Fibroblast of skin of back (primary cell): ENCODE data around the gene ATP4A.

ENCODE experiments used
- DNase-seq: peaks from one replicate; pipeline ENCODE4 v3.0.0-alpha.2; 2013

ATP4A gene

GRCh38 chr19:35524181-35524837 lies 39.1 kb downstream of the ATP4A start:
- DNase-seq: no peak

GRCh38 chr19:35522745-35523327 lies 40.6 kb downstream of the ATP4A start:
- no peak for DNase-seq

DNA sequence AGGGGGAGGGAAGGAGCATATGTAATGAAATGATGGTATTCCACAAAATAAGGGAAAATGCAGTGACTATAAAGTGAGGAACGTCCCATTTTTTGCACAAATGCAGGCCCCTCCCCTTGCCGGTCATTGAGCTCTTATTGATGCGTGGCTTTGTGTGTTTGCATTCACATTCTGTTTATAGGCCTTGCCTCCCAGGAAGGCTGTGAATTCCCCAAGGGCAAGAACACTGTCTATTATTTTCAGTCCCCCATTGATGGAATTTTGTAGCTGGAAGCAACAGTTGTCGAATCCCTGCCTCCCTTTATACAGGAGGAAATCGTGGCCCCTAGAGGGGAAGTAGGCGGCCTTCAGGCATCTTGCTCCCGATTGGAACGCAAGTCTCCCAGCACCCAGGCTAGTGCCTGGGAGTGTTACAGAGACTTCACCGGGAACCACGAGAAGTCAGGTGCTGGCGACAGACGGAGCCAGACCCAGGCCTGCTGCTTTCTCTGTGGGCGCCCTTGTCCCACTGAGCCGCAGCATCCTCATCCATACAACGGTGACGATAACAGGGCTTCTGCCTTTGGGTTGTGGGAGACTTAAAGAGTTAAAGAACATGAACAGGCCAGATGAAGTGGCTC lies 42.2 kb downstream of the ATP4A start:
- DNase-seq: peak; percentile 33

DNA sequence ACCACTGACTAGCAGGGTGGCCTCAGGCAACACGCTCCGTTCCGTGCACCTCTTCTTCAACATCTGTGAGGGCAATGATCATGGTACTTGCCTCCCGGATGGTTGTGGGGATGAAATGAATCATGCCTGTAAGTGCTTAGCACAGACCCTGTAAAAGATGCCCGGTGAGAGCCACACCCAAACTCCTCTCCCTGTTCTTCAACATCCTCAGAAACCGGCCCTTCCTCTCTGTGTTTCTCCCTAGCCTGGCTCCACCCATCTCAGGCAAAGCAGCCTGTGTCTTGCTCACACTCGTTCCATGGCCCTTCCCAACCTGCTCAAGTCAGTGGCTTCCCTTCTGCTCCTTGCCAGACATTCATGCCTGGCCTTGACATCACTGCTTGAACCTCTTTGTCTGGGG lies 44.2 kb downstream of the ATP4A start:
- DNase-seq: peak; percentile 30

GRCh38 chr19:35518313-35518712 lies 45.1 kb downstream of the ATP4A start:
- DNase-seq: peak; percentile 98

DNA sequence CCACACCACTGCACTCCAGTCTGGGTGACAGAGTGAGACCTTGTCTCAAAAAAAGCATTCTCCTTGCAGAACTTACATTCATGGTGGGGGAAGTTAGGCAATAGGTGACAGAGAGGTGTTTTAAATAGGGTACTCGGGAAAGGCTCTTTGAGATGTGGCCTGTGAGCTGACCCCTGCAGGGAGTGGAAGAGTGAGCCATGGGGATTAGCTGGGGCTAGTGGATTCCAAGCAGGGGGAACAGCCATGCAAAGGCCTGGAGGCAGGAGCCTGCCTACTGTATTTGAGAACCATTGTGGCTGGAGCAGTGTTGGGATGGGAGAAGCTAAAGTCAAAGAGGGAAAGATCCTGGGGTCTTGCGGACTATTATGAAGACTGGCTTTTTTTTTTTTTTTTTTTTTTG lies 46.1 kb downstream of the ATP4A start:
- no peak for DNase-seq

DNA sequence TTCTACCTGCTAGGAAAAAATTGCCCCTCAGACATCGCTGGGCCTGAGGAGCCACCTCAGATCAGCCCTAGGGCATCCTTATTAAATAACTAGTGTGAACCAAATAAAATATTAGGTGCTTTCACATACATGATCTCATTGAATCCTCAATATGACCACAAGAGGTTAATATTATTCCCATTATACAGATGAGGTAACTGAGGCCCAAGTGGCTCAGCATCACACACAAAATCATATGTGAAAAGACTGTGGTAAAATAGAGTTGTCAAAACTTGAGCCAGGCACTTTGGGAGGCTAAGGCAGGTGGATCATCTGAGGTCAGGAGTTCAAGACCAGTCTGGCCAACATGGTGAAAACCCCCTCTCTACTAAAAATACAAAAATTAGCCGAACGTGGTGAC lies 47.1 kb downstream of the ATP4A start:
- DNase-seq: no peak

DNA sequence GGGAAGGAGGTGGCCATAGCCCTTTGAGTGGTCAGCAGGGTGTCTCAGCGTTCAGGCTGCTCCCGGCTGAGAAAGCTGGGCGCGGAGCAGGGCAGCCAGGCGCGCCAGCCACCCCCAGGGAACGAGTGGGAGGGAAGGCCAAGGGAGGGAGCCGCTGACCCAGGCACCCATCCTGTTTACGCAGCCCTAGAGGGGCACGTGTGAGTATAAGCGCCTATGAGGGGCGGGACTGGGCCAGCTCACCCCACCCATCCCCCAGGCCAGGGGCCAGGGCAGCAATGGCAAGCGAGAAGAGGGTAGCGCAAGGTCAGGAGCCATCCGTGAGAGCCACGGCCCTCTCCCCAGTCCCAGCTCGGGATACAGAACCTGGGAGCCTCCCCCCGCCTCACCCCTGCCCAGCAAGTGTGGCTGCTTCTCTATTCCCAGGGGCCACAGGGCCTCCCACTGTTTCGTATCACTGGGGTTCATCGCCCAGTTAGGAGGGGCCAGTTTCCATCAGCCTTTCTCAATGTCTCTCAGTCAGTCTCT lies 49.1 kb downstream of the ATP4A start:
- no peak for DNase-seq

DNA sequence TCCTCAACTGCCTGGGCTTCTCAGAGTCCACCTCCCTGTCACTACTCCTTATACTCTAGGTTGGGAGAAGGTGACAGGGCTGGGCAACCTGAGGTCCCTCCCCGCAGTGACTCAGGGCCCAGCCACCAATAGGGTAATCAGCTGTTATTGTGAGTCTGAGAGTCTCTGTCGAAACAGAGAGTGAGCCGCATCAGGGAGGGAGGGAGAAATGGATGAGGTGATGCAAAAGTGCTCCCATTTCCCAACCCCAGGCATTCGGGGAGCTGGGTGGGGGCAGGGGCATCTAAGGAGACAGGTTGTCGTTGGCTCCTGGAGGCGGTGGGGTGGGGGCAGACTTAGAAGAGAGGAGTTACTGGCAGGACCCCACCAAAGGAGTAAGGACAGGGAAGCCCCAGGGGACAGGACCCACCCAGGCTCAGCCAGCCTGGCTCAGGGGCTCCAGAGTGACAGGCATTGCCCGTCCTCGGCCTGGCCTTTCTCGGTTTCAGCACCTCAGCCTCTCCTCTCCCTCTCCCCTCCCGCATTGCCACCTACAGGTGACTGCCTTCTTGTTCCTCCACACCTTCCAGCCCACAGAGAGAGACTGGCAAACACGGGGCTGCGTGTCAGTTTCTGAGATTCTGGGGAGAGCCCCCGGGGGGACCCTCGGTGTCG lies 49.7 kb downstream of the ATP4A start, which contains the start of gene DMKN:
Gene DMKN, minus strand, starts transcription at position 22 of the 654 bp plus-strand sequence. CDS start 174 bp downstream, outside the sequence.
- DNase-seq: peak; percentile 32

- no peak for DNase-seq
These were observed 50.4 kb downstream of the ATP4A start for GRCh38 chr19:35512831-35513627.

DNA sequence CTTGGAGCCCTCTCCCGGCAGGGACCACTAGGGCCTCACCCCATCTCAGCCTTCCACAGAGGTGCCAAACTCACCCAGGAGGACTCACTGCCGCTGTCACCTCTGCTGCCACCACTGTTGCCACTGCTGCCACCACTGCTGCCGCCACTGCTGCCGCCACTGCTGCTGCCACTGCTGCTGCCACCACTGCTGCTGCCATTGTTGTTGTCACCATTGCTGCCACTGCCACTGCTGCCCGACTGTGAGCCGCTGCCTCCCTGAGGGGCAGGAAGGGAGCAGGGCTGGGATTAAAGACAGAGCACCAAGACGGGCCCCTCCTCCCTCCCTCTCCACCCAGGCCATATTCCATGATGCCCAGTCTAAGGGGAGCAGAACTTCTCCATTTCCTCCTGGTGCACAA lies 52.1 kb downstream of the ATP4A start:
- DNase-seq: no peak

GRCh38 chr19:35510626-35510964 lies 52.9 kb downstream of the ATP4A start:
- no peak for DNase-seq

- peak; percentile 48 for DNase-seq
These were observed 53.4 kb downstream of the ATP4A start for GRCh38 chr19:35509861-35510625.

- no peak for DNase-seq
These were observed 54.3 kb downstream of the ATP4A start for GRCh38 chr19:35509018-35509652.

- no peak for DNase-seq
These were observed 55.3 kb downstream of the ATP4A start for GRCh38 chr19:35508129-35508528.

DNA sequence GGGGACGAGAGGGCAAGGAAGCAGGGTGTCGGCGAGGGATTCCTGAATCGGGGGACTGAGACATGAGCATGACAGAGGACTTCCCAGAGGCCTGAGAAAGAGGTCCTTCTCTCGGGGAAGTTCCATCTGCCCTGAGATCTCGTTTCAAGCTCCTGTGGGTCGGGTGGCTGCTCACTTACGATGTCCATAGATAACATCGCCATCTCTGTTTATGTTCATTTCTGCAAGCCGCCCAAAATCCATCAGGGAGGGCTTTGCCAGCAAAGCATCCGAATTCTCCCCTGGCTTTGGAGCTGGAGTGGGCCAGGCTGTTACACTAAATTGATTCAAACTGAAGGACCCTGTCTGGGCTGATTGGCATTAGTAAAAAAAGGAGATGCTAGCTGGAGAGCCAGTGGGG lies 55.9 kb downstream of the ATP4A start:
- no peak for DNase-seq

DNA sequence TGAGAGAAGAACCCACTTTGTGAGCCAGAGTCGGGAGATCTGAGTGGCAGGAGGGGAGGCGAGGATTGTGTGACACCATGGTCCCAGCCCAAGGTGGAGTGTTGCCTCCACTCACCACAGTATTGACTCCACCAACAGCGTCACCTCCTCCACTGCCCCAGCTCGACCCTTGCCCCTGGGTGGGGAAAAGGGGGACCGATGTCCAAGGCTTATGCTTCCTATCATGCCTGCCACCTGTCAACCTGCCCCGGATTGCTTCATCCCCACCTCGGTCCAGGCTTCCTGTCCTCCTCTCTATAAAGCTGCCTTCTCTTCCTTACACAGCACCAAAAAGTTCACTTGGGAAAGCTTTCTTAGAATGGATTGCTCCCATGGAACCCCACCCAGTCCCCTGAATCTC lies 57.4 kb downstream of the ATP4A start:
- no peak for DNase-seq

DNA sequence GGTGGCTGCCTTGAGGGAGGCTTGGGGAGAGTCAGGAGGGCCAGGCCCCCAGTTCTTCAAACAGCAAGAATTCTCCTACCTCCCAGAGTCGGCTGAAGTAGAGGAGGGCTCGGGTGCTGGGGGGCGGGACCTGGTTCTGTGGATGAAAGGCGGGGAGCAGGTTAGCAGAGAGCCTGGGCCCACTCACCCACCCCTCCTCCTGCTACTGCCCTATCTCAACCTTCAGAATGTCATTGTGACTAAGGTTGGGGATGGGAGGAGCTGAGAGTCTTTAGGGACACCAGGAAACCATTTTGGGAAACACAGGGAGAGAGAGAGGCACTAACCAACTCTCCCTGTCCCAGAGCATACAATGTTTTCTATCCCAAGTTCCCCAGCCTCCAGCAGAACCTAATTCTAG lies 60.7 kb downstream of the ATP4A start:
- no peak for DNase-seq

DNA sequence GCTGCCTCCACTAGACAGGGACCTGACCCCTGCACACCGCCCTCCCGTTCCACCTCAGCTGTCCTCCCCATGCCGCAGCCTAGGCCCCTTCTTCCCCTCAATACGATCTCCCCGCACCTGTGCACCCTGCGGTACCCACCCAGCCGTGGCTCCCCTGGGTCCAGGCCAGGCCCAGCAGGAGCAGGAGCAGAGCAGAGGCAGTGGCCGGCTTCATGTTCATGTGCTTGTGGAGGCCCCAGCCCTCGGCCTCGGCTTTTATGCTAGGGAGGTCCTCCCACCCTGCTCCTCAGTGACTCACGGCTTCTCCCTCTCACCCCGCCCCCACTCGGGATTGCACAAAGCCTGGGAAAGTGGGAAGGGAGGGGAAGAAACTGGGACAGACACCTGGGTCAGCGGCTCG lies 61.8 kb downstream of the ATP4A start:
- no peak for DNase-seq

- DNase-seq: no peak
These were observed 62.8 kb downstream of the ATP4A start for GRCh38 chr19:35500611-35501010.
